ENCODE results near the gene KCNK5.

The KCNK5 gene

DNA sequence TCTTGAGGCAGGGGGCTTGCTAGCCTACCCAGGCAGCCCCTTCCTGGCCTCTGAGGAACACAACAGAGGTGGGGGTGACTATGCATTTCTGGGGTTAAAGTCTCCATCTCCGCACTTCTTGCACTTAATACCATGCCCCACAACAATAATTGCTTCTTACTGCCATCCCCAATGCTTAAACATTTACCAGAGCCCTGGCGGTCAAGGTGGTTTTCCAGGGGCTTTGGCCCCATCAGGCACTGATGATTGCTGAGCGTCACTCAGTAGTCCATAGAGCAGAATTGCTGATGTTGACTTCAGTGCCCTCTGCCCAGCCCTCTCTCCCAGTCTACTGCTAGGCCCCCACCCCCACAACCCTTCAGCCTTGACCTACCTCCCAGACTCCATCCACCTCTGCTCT, 32.5 kb upstream of the KCNK5 start:
- H4K20me1 ChIP-seq (ENCODE audit: insufficient read depth, low read length), result no peaks in the 10 kb centered on the region
- H3K9ac ChIP-seq (ENCODE audit: low read depth, low read length), result no peak overlapping the region
- TF ChIP-seq, protein P1, sequence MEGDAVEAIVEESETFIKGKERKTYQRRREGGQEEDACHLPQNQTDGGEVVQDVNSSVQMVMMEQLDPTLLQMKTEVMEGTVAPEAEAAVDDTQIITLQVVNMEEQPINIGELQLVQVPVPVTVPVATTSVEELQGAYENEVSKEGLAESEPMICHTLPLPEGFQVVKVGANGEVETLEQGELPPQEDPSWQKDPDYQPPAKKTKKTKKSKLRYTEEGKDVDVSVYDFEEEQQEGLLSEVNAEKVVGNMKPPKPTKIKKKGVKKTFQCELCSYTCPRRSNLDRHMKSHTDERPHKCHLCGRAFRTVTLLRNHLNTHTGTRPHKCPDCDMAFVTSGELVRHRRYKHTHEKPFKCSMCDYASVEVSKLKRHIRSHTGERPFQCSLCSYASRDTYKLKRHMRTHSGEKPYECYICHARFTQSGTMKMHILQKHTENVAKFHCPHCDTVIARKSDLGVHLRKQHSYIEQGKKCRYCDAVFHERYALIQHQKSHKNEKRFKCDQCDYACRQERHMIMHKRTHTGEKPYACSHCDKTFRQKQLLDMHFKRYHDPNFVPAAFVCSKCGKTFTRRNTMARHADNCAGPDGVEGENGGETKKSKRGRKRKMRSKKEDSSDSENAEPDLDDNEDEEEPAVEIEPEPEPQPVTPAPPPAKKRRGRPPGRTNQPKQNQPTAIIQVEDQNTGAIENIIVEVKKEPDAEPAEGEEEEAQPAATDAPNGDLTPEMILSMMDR (IDR thresholded peaks at IDR 0.05; ENCODE audit: borderline replicate concordance, extremely low read depth, low read length, poor library complexity, severe bottlenecking), result no peak
- TF ChIP-seq EZH2 (IDR thresholded peaks at IDR 0.05; ENCODE audit: borderline replicate concordance, low read depth, low read length, severe bottlenecking), result no peak
- H3K27ac ChIP-seq (ENCODE audit: low read length), result no peak overlapping the region
- H3K4me2 ChIP-seq (ENCODE audit: insufficient read depth, low read length), result no peak overlapping the region
- no peak overlapping the region for H2AFZ ChIP-seq (ENCODE audit: low read depth, low read length)
- H3K4me1 ChIP-seq (ENCODE audit: insufficient read depth, low read length), result no peaks in the 10 kb centered on the region
- no peak for DNase-seq
- no peaks in the 10 kb centered on the region for H3K36me3 ChIP-seq (ENCODE audit: insufficient read depth, low read length)
- no peaks in the 10 kb centered on the region for H3K9me3 ChIP-seq (ENCODE audit: insufficient read depth, low read length, severe bottlenecking)
- no peaks in the 10 kb centered on the region for H3K27me3 ChIP-seq (ENCODE audit: insufficient read depth, low read length, poor library complexity)
- no peak overlapping the region for H3K4me3 ChIP-seq (ENCODE audit: low read depth in 1 of 2, low read length in 2 of 2)
- ATAC-seq (ENCODE audit: insufficient read depth, low read depth), result no peak
- no peaks in the 10 kb centered on the region for H3K79me2 ChIP-seq (ENCODE audit: insufficient read depth, low read length)

- H3K4me2 ChIP-seq (ENCODE audit: insufficient read depth, low read length), result no peak overlapping the region
- ATAC-seq (ENCODE audit: insufficient read depth, low read depth) (no peak), DNase-seq (no peak)
- H3K4me3 ChIP-seq (ENCODE audit: low read depth in 1 of 2, low read length in 2 of 2), result no peak overlapping the region
- no peak for TF ChIP-seq EZH2 (IDR thresholded peaks at IDR 0.05; ENCODE audit: borderline replicate concordance, low read depth, low read length, severe bottlenecking)
- TF ChIP-seq, protein P1 (IDR thresholded peaks at IDR 0.05; ENCODE audit: borderline replicate concordance, extremely low read depth, low read length, poor library complexity, severe bottlenecking), result no peak
- no peaks in the 10 kb centered on the region for H4K20me1 ChIP-seq (ENCODE audit: insufficient read depth, low read length)
- H3K36me3 ChIP-seq (ENCODE audit: insufficient read depth, low read length), result no peaks in the 10 kb centered on the region
- H3K9ac ChIP-seq (ENCODE audit: low read depth, low read length), result no peak overlapping the region
- H2AFZ ChIP-seq (ENCODE audit: low read depth, low read length), result no peak overlapping the region
- no peaks in the 10 kb centered on the region for H3K4me1 ChIP-seq (ENCODE audit: insufficient read depth, low read length)
- H3K27me3 ChIP-seq (ENCODE audit: insufficient read depth, low read length, poor library complexity), result no peaks in the 10 kb centered on the region
- H3K27ac ChIP-seq (ENCODE audit: low read length), result no peak overlapping the region
- no peaks in the 10 kb centered on the region for H3K79me2 ChIP-seq (ENCODE audit: insufficient read depth, low read length)
- H3K9me3 ChIP-seq (ENCODE audit: insufficient read depth, low read length, severe bottlenecking), result no peaks in the 10 kb centered on the region
These were observed 31.7 kb upstream of the KCNK5 start for GRCh38 chr6:39260953-39261352.

DNA sequence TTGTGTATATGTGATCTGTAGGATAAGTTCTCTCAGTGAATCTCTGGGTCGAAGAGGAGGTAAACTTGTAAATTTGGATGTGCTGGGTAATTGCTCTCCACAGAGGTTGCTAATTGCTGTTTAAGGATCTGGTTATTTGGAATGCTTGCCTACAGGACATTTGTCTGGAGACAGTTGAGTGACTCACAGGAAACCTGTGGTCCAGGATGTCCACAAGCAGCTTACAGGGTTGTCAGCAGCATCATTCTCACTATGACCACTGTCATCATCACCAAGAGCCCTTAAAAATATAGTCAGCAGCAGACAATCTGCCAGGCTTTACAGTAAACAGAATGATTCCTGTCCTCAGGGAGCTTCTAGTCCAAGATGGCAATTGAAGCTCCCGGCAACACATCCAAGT, 31.2 kb upstream of the KCNK5 start:
- ATAC-seq (ENCODE audit: insufficient read depth, low read depth) (no peak), DNase-seq (no peak)
- no peaks in the 10 kb centered on the region for H3K36me3 ChIP-seq (ENCODE audit: insufficient read depth, low read length)
- no peak overlapping the region for H2AFZ ChIP-seq (ENCODE audit: low read depth, low read length)
- H3K4me3 ChIP-seq (ENCODE audit: low read depth in 1 of 2, low read length in 2 of 2), result no peak overlapping the region
- no peak overlapping the region for H3K4me2 ChIP-seq (ENCODE audit: insufficient read depth, low read length)
- no peaks in the 10 kb centered on the region for H3K9me3 ChIP-seq (ENCODE audit: insufficient read depth, low read length, severe bottlenecking)
- TF ChIP-seq EZH2 (IDR thresholded peaks at IDR 0.05; ENCODE audit: borderline replicate concordance, low read depth, low read length, severe bottlenecking), result no peak
- TF ChIP-seq, protein P1 (IDR thresholded peaks at IDR 0.05; ENCODE audit: borderline replicate concordance, extremely low read depth, low read length, poor library complexity, severe bottlenecking), result no peak
- no peak overlapping the region for H3K9ac ChIP-seq (ENCODE audit: low read depth, low read length)
- no peaks in the 10 kb centered on the region for H3K79me2 ChIP-seq (ENCODE audit: insufficient read depth, low read length)
- no peaks in the 10 kb centered on the region for H3K4me1 ChIP-seq (ENCODE audit: insufficient read depth, low read length)
- H4K20me1 ChIP-seq (ENCODE audit: insufficient read depth, low read length), result no peaks in the 10 kb centered on the region
- H3K27me3 ChIP-seq (ENCODE audit: insufficient read depth, low read length, poor library complexity), result no peaks in the 10 kb centered on the region
- H3K27ac ChIP-seq (ENCODE audit: low read length), result no peak overlapping the region
